Measurements from ENCODE around the gene MAPK12. TPM values are rescaled to one million over a fixed set of nuclear protein-coding genes. Genes with fewer than 3 reads are reported as not detected.

Gene MAPK12
- total RNA-seq, 1 donor from 2014 or later = 17.2 TPM

DNA sequence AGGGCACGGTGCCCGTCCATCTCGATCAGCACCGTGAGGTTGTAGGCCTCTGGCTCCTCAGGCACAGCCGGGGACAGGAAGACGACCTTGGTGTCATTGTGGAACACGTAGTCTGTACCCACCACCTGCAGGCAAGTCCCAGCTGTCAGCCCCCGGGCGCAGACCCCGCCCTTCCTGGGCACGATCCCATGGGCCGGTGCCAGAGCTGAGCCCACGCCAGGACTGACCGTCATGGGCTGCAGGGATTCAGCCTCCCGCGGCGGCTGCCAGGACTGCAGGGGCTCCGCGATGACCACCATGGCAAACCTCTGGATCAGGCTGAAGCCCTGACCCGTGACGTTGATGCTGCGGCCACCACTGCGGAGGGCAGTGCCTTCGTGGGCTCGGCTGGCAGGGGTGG lies 20.5 kb upstream of the MAPK12 start:
- Histone ChIP-seq H3K4me3 (no peak overlapping the region), H3K36me3 (peaks cover 91% of the 10 kb centered on the region), H3K27me3 (ENCODE audit: low read depth) (no peaks in the 10 kb centered on the region), H3K27ac (replicated peaks) (peak overlapping the region; percentile 66), H3K9me3 (replicated peaks) (no peaks in the 10 kb centered on the region), H3K4me1 (peaks cover 16% of the 10 kb centered on the region)
- no peak for DNase-seq
- intact Hi-C loops (cut with micrococcal nuclease) = no loop called here
- TF ChIP-seq CTCF (IDR thresholded peaks at IDR 0.05; ENCODE audit: borderline replicate concordance) = peak; percentile 31

- H3K36me3 ChIP-seq = peaks cover 91% of the 10 kb centered on the region
- peak overlapping the region; percentile 66 for H3K27ac ChIP-seq (replicated peaks)
- no peaks in the 10 kb centered on the region for H3K9me3 ChIP-seq (replicated peaks)
- TF ChIP-seq CTCF (IDR thresholded peaks at IDR 0.05; ENCODE audit: borderline replicate concordance) = no peak
- H3K4me1 ChIP-seq = peaks cover 16% of the 10 kb centered on the region
- no peaks in the 10 kb centered on the region for H3K27me3 ChIP-seq (ENCODE audit: low read depth)
- DNase-seq = no peak
- H3K4me3 ChIP-seq = no peak overlapping the region
- intact Hi-C loops (cut with micrococcal nuclease) = no loop called here
These were observed 19.9 kb upstream of the MAPK12 start for GRCh38 chr22:50281384-50281760.

- TF ChIP-seq CTCF (IDR thresholded peaks at IDR 0.05; ENCODE audit: borderline replicate concordance) = no peak
- H3K4me1 ChIP-seq = peaks cover 16% of the 10 kb centered on the region
- no peak overlapping the region for H3K4me3 ChIP-seq
- no peaks in the 10 kb centered on the region for H3K27me3 ChIP-seq (ENCODE audit: low read depth)
- no peaks in the 10 kb centered on the region for H3K9me3 ChIP-seq (replicated peaks)
- peaks cover 90% of the 10 kb centered on the region for H3K36me3 ChIP-seq
- no peak for DNase-seq
- peak overlapping the region; percentile 66 for H3K27ac ChIP-seq (replicated peaks)
- intact Hi-C loops (cut with micrococcal nuclease) = no loop called here
These were observed 19.4 kb upstream of the MAPK12 start for GRCh38 chr22:50280708-50281383.

DNA sequence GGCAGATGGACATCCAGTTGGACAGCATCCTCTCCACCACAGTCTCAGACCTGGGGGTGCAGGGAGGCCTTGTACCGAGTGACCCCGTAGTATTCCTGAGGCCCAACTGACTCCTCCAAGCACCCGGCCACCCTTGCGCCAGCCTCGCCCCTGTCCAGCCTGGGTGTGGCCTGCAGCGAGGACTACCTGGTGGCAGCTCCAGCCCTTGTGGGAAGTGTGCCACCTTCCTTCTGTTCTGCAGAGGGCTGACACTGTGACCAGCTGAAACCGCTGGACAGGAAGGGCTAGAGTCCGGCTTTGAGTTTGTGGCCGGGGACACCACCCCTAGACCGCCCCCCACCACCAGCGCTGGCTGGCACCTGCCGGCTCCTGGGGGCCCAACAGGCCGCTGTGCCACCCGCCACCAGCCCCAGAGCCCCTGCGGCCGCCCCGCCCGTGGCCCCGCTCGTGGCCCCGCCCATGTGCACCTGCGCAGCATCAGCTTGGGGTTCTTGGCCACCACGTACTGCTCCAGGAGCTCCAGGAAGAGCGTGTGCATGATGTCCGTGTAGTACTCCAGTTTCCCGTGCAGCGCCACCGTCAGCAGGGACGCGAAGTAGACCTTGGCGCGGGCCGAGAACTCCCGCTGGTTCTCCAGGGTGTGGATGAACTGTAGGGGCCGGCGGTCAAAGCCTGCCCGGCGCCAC lies 18.7 kb upstream of the MAPK12 start:
- Histone ChIP-seq H3K27ac (replicated peaks) (no peak overlapping the region), H3K36me3 (peaks cover 93% of the 10 kb centered on the region), H3K4me3 (no peak overlapping the region), H3K27me3 (ENCODE audit: low read depth) (no peaks in the 10 kb centered on the region), H3K4me1 (peaks cover 17% of the 10 kb centered on the region), H3K9me3 (replicated peaks) (no peaks in the 10 kb centered on the region)
- no peak for TF ChIP-seq CTCF (IDR thresholded peaks at IDR 0.05; ENCODE audit: borderline replicate concordance)
- no peak for DNase-seq
- intact Hi-C loops (cut with micrococcal nuclease) = no loop called here

- H3K4me3 ChIP-seq = no peak overlapping the region
- H3K36me3 ChIP-seq = peaks cover 90% of the 10 kb centered on the region
- H3K27ac ChIP-seq (replicated peaks) = no peak overlapping the region
- intact Hi-C loops (cut with micrococcal nuclease) = no loop called here
- no peak for TF ChIP-seq CTCF (IDR thresholded peaks at IDR 0.05; ENCODE audit: borderline replicate concordance)
- H3K9me3 ChIP-seq (replicated peaks) = no peaks in the 10 kb centered on the region
- H3K27me3 ChIP-seq (ENCODE audit: low read depth) = no peaks in the 10 kb centered on the region
- no peak for DNase-seq
- H3K4me1 ChIP-seq = peaks cover 24% of the 10 kb centered on the region
These were observed 17.6 kb upstream of the MAPK12 start for GRCh38 chr22:50278956-50279619.

Data from left ventricle myocardium inferior (tissue), 1 donor.